GM12873 (cell line): ENCODE measurements around the gene CNKSR3.

Source experiments
- CTCF ChIP-seq: IDR thresholded peaks from 2 replicates; pipeline ENCODE4 v1.5.1; 2012; ENCODE audit warnings: low read depth, mild to moderate bottlenecking, moderate library complexity, low read length, control low read depth; ENCODE audit not compliant: insufficient read depth; ENCODE audit errors: missing control alignments

The CNKSR3 gene

DNA sequence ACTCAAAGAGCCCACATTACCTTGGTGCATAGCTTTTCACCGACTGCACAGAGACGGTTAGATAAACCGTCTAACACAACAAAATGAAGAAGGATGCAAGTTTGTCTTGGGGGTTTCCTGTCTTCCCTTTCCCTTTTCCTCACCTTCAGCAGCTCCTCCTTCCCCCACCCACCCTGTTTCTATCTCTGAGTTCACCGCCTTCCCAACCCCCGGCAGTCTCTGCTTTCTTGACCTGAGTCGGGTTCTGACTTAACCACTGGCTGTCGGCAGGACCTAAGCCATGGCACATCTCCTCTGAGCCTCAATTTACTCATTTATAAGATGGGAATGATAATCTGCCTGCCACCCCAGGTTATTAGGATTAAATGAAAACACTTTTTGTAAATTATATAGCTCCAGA, 25.8 kb upstream of the CNKSR3 start:
- TF ChIP-seq CTCF, result no peak

DNA sequence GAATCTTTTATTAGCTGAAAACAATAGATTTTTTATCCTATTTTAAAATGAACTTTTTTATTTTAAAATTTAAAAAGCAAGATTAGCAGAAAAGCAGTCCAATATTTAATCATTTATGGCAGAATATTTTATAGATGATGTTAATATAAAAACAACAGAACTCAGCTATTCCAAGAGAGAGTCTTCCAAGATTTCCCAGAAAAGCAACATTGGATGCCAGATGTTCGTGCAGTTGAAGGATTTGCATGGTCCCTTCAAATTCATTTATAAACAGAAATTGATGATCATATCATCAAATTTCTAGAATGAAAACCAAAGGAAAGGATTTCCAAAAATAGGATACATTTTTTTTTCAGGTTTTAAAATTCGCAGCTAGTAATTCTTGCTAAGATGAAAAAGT, 25.4 kb upstream of the CNKSR3 start:
- TF ChIP-seq CTCF, result no peak

- TF ChIP-seq CTCF, result no peak
Measured at GRCh38 chr6:154535147-154535546, 24.7 kb upstream of the CNKSR3 start.

DNA sequence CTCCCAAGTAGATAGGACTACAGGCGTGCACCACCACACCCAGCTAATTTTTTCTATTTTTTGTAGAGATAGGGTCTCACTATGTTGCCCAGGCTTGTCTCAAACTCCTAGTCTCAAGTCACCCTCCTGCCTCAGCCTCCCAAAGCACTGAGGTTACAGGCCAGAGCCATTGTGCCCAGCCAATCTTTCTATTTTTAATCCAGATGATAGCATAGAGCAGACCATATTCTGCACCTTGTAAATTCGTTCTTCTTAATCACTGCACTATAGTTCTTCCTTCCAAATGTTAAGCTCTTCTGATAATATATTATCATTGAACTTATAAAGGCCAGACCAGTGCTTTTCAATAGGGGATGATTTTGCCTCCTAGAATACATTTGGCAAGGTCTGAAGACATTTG, 24.0 kb upstream of the CNKSR3 start:
- no peak for TF ChIP-seq CTCF

DNA sequence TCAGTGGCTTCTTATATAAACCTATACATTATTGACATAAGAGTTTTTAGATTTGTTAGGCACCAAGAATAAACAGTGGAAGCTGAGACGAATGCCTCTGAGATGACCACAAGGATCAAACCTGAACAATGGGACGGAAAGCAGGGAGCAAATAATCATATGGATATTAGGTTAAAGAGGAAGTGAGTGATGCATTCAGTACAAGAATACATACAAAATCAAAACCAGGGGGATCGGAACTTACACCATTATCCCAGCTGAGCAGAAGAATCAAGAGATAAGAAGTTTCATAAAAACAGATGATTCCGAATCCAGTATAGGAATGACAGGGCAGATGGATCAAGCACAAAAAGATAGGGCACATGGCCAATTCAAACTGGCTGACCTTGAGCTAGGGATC, 21.9 kb upstream of the CNKSR3 start:
- no peak for TF ChIP-seq CTCF

DNA sequence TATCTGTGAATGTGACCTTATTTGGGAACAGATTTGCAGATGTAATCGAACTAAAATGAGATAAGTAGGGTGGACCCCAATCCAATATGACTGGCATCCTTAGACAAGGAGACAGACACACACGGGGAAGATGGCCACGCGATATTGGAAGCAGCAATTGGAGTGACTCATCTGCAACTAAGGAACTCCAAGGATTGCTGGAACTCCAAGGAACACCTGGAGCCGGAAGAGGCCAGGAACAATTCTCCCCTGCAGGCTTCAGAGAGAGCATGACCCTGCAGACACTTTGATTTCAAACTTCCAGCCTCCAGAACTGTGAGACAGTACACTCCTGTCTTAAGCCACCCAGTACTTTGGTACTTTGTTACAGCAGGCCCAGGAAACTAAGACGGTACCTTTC, 19.5 kb upstream of the CNKSR3 start:
- TF ChIP-seq CTCF, result no peak

GRCh38 chr6:154528310-154528915, 17.9 kb upstream of the CNKSR3 start:
- TF ChIP-seq CTCF, result no peak
